Astrocyte of the cerebellum (primary cell): ENCODE results near the gene ODF4.

ENCODE experiments used
- DNase-seq: peaks from one replicate; pipeline ENCODE4 v3.0.0-alpha.2; 2011; ENCODE audit warnings: low read depth
- H3K4me3 ChIP-seq: 2 replicates; pipeline ENCODE4 v1.5.1; 2011; ENCODE audit warnings: mild to moderate bottlenecking, low read depth, low read length, moderate library complexity
- CTCF ChIP-seq: IDR thresholded peaks from 2 replicates; pipeline ENCODE4 v1.5.1; 2012; ENCODE audit warnings: low read length, low read depth, moderate library complexity, mild to moderate bottlenecking; ENCODE audit errors: missing control alignments
- in situ Hi-C: cut with HindIII; loops from 2 replicates; pipeline ENCODE4 v1.10.0; 2017; ENCODE audit warnings: low sequenced_read_pairs

The ODF4 gene

DNA sequence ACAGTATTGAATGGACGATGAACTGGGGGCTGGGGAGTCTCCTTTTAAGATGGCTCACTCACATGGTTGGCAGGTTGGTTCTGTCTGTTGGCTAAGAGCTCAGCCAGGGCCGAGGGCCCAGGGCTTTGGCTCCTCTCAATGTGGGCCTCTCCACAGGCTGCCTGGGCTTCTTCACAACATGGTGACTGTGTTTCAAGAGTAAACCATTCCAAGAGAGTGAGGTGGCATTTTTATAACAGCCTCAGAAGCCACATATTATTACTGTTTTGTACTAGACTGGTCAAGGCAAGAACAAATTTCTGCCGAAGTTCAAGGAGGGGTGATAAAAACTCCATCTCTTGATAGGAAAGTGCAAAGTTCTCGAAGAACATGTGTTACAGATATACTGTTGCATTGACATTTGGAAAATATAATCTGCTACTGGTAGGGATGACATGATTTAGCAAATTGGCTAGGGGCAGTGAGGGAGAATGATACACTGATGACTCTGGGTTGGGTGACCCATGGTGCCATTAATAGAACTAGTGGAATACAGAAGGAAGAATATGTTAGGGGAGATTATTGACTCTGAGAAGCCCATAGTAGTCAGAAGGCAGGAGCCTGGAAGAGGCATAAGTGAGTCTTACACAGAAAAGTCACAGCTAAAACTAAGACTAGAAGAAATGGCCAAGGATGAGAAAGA, 23.2 kb downstream of the ODF4 start:
- TF ChIP-seq CTCF = no peak
- no peak overlapping the region for H3K4me3 ChIP-seq
- no peak for DNase-seq
- in situ Hi-C loops = no loop called here

DNA sequence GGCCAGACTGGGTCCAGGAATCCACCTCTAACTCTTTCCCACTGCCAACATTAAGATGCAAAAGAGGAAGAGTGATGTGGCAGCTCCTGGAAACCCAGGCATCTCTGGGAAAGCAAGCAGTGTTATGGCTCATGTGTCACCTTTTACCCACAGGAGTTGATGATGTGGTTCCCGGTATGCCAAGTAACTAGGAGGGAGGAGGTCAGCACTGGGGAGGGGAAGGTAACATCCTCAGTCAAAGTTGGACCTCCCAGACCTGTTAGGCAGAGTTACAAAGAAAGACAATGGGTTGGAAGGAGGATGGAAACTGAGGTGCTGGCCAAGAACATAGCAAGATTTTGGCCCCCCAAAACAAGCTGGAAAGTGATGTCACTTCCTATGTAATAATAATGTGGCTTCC, 25.5 kb downstream of the ODF4 start:
- no peak for TF ChIP-seq CTCF
- DNase-seq = no peak
- in situ Hi-C loops = no loop called here
- H3K4me3 ChIP-seq = no peak overlapping the region

- TF ChIP-seq CTCF = no peak
- in situ Hi-C loops = no loop called here
- DNase-seq = no peak
- H3K4me3 ChIP-seq = no peak overlapping the region
Measured at GRCh38 chr17:8366231-8366630, 26.6 kb downstream of the ODF4 start.

DNA sequence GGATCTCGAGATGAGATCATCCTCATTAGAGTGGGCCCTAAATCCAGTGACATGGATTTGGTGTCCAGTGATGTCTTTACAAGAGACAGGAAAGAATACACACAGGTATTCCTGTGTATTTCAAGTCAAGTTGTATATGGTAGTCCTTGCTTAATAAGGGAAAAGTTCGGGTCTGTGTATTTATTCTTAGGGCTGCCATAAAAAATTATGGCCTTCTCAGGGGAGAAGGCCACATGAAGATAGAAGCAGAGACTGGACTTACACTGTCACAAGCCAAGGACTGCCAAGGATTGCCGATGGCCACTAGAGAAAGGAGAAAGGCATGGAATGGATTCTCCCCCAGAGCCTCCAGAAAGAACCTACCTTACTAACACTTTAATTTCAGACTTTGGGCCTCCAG, 28.6 kb downstream of the ODF4 start:
- no peak overlapping the region for H3K4me3 ChIP-seq
- TF ChIP-seq CTCF = no peak
- in situ Hi-C loops = no loop called here
- no peak for DNase-seq

- in situ Hi-C loops = no loop called here
Measured at GRCh38 chr17:8369944-8370343, 30.3 kb downstream of the ODF4 start.

DNA sequence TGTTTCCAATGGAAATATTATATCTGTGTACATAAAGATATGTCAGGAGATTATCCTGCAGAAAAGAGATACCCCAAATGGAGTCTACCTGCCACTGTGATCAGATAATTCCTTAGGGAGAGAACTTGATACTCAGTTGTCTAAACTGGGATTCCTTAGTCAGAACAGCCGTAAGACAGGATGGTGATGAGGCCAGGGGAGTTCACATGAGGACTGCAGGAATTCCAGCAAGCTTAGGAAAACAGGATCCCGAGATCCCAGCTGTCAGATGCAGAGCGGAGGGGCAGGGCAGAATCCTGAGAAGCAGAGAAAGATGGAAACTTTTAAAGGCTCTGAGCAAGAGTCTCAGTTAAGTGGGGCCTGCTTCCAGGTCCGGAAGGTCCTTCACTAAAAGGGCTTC, 32.1 kb downstream of the ODF4 start:
- in situ Hi-C loops = no loop called here
- H3K4me3 ChIP-seq = no peak overlapping the region
- no peak for TF ChIP-seq CTCF
- DNase-seq = no peak

More at GRCh38 chr17:8369944-8370343, 30.3 kb downstream of the ODF4 start:
- H3K4me3 ChIP-seq = no peak overlapping the region
- DNase-seq = no peak
- TF ChIP-seq CTCF = no peak
